Lung (tissue), 12 donors: ENCODE results near the gene USP9X. TPM values are rescaled to one million over a fixed set of nuclear protein-coding genes. Genes with fewer than 3 reads are reported as not detected.
"Not testable (repeated sequence)": the region's sequence is repeated elsewhere in the genome, so short reads cannot be mapped to it uniquely, and the experiment has no call there.

Source experiments
- ATAC-seq: fragments of 200-7000 bp; cut with Tn5 transposase; one replicate; pipeline ENCODE4 v1.9.1; 2020; ENCODE audit warnings: moderate number of reproducible peaks; ENCODE audit not compliant: insufficient read depth, low FRiP score
- DNase-seq, 3 donors: peaks; one replicate each; pipeline ENCODE4 v3.0.0-alpha.2; 2013 to 2017
- H3K27ac ChIP-seq, 2 donors: one replicate each; pipeline ENCODE4 v1.5.1; 2013; ENCODE audit warnings: mild to moderate bottlenecking in 2 of 2, moderate library complexity in 2 of 2, control low read depth in 1 of 2, inconsistent platforms in 1 of 2, low read depth in 1 of 2, low read length in 1 of 2
- H3K27me3 ChIP-seq, 3 donors: one replicate each; pipeline ENCODE4 v1.5.1; 2013; ENCODE audit warnings: low read length in 2 of 3; ENCODE audit not compliant: control insufficient read depth in 3 of 3, insufficient read depth in 3 of 3
- H3K36me3 ChIP-seq, 4 donors: one replicate each; pipeline ENCODE4 v1.5.1; 2013; ENCODE audit warnings: low read length in 4 of 4, mild to moderate bottlenecking in 1 of 4, moderate library complexity in 1 of 4; ENCODE audit not compliant: control insufficient read depth in 4 of 4, insufficient read depth in 4 of 4
- H3K4me1 ChIP-seq, 5 donors: one replicate each; pipeline ENCODE4 v1.5.1; 2013; ENCODE audit warnings: low read length in 5 of 5, mild to moderate bottlenecking in 2 of 5, moderate library complexity in 1 of 5; ENCODE audit not compliant: control insufficient read depth in 5 of 5, insufficient read depth in 5 of 5
- H3K4me3 ChIP-seq: one replicate; pipeline ENCODE4 v1.5.1; 2013; ENCODE audit warnings: mild to moderate bottlenecking, control low read depth, moderate library complexity
- H3K9ac ChIP-seq, 2 donors: one replicate each; pipeline ENCODE4 v1.5.1; 2013; ENCODE audit warnings: low read length in 2 of 2, control low read depth in 1 of 2; ENCODE audit not compliant: insufficient read depth in 1 of 2
- H3K9me3 ChIP-seq, 4 donors: one replicate each; pipeline ENCODE4 v1.5.1; 2013; ENCODE audit warnings: low read length in 3 of 4, mild to moderate bottlenecking in 1 of 4, moderate library complexity in 1 of 4; ENCODE audit not compliant: control insufficient read depth in 4 of 4, insufficient read depth in 3 of 4
- WGBS, 2 donors: extraction: QIAGEN DNeasy Blood & Tissue Kit; methylation state at CpG; one replicate each; pipeline ENCODE4 v1.1.7; 2013; 5-methylcytosine and 5-hydroxymethylcytosine counted together
- polyA plus RNA-seq, 2 donors: library from polyadenylated mRNA; stranded (reverse); fragments of 200-250 nt; gene quantifications; one replicate each; pipeline ENCODE4 v1.2.1, GENCODE V29; 2013
- total RNA-seq, 2 donors: library from RNA; depleted of rRNA in 1 of 2; stranded (reverse); fragments of >200 nt in 1 of 2; gene quantifications; one replicate each; pipeline ENCODE4 v1.2.1, GENCODE V29; 2014 to 2021
- TF ChIP-seq, protein P1 (sequence below): IDR thresholded peaks from 2 replicates; pipeline ENCODE4 v1.5.1; 2012; ENCODE audit warnings: mild to moderate bottlenecking; ENCODE audit errors: control extremely low read depth, extremely low read depth
- donor health status: control.
- donor health status: control.
- donor health status: Bipolar disorder and iron deficiency.
- donor health status: healthy.
- donor health status: DM: yes; HTN: yes; CAD: no.

USP9X gene
- total and polyA plus RNA-seq, 4 donors = 8.5 to 187 (median 43.0) TPM

DNA sequence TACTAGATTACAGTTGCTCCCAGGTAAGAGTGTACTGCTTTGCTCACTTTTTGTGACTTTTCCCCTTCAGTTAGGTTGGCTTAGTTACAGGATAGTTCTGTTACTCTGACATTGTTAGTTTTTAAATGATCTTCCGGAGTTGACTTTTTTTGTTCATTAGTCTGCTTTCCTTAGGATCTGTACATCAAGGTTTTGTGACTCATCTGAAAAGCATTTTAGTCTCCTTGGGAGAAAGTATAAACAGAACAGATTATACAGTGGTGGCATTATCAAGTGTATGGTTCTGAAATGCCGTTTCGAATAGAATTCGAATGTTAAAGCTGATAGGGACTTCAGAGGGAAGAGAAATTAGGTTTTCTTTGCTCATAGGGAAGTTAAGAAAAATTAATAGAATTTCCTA is 63.3 kb downstream of the USP9X start:
- TF ChIP-seq, protein P1, sequence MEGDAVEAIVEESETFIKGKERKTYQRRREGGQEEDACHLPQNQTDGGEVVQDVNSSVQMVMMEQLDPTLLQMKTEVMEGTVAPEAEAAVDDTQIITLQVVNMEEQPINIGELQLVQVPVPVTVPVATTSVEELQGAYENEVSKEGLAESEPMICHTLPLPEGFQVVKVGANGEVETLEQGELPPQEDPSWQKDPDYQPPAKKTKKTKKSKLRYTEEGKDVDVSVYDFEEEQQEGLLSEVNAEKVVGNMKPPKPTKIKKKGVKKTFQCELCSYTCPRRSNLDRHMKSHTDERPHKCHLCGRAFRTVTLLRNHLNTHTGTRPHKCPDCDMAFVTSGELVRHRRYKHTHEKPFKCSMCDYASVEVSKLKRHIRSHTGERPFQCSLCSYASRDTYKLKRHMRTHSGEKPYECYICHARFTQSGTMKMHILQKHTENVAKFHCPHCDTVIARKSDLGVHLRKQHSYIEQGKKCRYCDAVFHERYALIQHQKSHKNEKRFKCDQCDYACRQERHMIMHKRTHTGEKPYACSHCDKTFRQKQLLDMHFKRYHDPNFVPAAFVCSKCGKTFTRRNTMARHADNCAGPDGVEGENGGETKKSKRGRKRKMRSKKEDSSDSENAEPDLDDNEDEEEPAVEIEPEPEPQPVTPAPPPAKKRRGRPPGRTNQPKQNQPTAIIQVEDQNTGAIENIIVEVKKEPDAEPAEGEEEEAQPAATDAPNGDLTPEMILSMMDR = no peak
- peaks cover 2 to 28% (median 12%) of the 10 kb centered on the region in 4 donors for H3K36me3 ChIP-seq
- no peak overlapping the region for H3K9ac ChIP-seq
- peaks cover 0 to 4% (median 0%) of the 10 kb centered on the region in 5 donors for H3K4me1 ChIP-seq
- no peak overlapping the region for H3K4me3 ChIP-seq
- WGBS, 2 donors = 82 to 87% methylated on average over 4 of the region's 4 CpGs
- H3K27ac ChIP-seq = no peak overlapping the region
- DNase-seq = no peak
- ATAC-seq = no peak
- H3K9me3 ChIP-seq = no peaks in the 10 kb centered on the region
- H3K27me3 ChIP-seq = peaks cover 0 to 12% (median 7%) of the 10 kb centered on the region in 3 donors

DNA sequence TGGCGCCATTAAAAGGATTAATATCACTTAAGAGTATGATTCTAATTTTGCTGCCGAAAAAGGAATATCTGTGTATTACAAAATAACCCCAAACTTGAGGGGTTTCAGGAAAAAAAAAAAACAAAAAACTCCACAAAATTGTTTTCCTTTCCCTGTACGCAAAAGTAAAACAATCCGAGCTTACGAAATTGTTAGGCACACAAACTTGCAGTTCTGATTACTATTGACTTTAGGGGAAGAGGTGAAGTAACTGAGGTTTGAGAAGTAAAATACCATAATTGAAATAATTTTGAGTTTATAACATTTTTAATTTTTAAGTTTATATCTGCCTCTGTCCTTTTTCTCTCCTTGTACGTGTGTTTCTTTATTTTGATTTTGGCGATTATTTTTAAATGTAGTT is 64.8 kb downstream of the USP9X start:
- no peak overlapping the region for H3K4me3 ChIP-seq
- H3K27ac ChIP-seq = no peak overlapping the region
- H3K9me3 ChIP-seq = no peaks in the 10 kb centered on the region
- ATAC-seq (no peak), DNase-seq (no peak)
- no peak overlapping the region for H3K9ac ChIP-seq
- peaks cover 0 to 4% (median 0%) of the 10 kb centered on the region in 5 donors for H3K4me1 ChIP-seq
- peaks cover 2 to 19% (median 9%) of the 10 kb centered on the region in 4 donors for H3K36me3 ChIP-seq
- H3K27me3 ChIP-seq = peaks cover 0 to 15% (median 2%) of the 10 kb centered on the region in 3 donors
- 79 to 86% methylated on average over 7 of the region's 7 CpGs for WGBS, 2 donors
- TF ChIP-seq, protein P1 = no peak

DNA sequence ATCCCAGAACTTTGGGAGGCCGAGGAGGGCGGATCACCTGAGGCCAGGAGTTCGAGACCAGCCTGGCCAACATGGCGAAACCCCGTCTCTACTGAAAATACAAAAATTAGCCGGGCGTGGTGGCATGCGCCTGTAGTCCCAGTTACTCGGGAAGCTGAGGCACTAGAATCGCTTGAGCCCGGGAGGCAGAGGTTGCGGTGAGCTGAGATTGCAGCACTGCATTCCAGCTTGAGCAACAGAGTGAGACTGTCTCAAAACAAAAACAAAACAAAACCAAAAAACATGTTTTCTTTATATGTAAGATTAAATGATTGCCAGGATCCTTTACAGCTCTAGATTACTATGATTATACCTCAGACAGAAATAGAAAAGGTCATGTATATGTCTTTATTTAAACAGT is 66.5 kb downstream of the USP9X start:
- peaks cover 0 to 31% (median 9%) of the 10 kb centered on the region in 3 donors for H3K27me3 ChIP-seq
- not testable (repeated sequence) for H3K9ac ChIP-seq, DNase-seq, H3K27ac ChIP-seq, H3K4me3 ChIP-seq, ATAC-seq, H3K9me3 ChIP-seq, H3K4me1 ChIP-seq
- H3K36me3 ChIP-seq = peaks cover 0 to 17% (median 11%) of the 10 kb centered on the region in 4 donors
- WGBS, 2 donors = 91 to 94% methylated on average over 12 of the region's 12 CpGs

DNA sequence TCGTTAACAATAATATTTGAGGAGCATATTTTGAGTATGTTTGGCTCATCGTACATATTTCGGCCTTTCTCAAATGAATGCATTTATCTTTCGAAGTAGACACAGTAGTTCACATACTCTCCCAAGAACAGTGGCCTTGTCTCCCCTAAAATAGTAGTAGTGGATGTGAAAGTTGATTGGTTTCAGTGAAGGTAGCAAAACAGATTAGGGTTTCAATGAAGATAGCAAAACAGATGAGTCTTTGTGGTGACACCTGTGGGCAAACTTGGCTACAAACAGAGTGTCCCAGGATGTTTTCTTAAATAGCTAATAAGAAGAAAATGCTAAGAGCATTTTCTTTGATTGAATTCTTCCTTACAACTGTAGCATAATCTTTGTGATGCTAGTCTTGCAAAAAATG is 67.0 kb downstream of the USP9X start:
- Histone ChIP-seq H3K36me3 (peaks cover 0 to 17% (median 13%) of the 10 kb centered on the region in 4 donors), H3K4me3 (no peak overlapping the region), H3K9ac (no peak overlapping the region), H3K9me3 (no peaks in the 10 kb centered on the region), H3K27ac (no peak overlapping the region), H3K27me3 (peaks cover 0 to 35% (median 9%) of the 10 kb centered on the region in 3 donors), H3K4me1 (peaks cover 0 to 4% (median 0%) of the 10 kb centered on the region in 5 donors)
- ATAC-seq (no peak), DNase-seq (no peak)
- WGBS, 2 donors = 95 to 99% methylated on average over 4 of the region's 4 CpGs
- TF ChIP-seq, protein P1 = no peak
